Loucy (cell line): ENCODE data around the gene PSD2.

ENCODE experiments used
- H2AFZ ChIP-seq: fragments of 200-600 bp; sonication (generic); 2 replicates; pipeline ENCODE4 v1.6.0; 2016; ENCODE audit warnings: antibody characterized with exemption, mild to moderate bottlenecking, low read length, moderate library complexity
- H3F3A ChIP-seq: fragments of 200-600 bp; 2 replicates; pipeline ENCODE4 v1.6.0; 2016; ENCODE audit warnings: antibody characterized with exemption, low read depth, mild to moderate bottlenecking
- H3K27me3 ChIP-seq: fragments of 200-600 bp; sonication (generic); 2 replicates; pipeline ENCODE4 v1.6.1; 2014; ENCODE audit warnings: low read length, mild to moderate bottlenecking; ENCODE audit not compliant: insufficient read depth, poor library complexity, severe bottlenecking
- H3K36me3 ChIP-seq: fragments of 200-600 bp; sonication (generic); 2 replicates; pipeline ENCODE4 v1.6.1; 2016; ENCODE audit warnings: low read length; ENCODE audit not compliant: insufficient read depth
- H3K4me1 ChIP-seq: fragments of 200-600 bp; sonication (generic); 2 replicates; pipeline ENCODE4 v1.5.1; 2014; ENCODE audit warnings: low read length, mild to moderate bottlenecking; ENCODE audit not compliant: insufficient read depth, poor library complexity, severe bottlenecking
- H3K4me2 ChIP-seq: fragments of 200-600 bp; sonication (generic); 2 replicates; pipeline ENCODE4 v1.6.0; 2014; ENCODE audit warnings: antibody characterized with exemption, low read length, low read depth, mild to moderate bottlenecking; ENCODE audit not compliant: poor library complexity, severe bottlenecking
- H3K4me3 ChIP-seq: fragments of 200-600 bp; sonication (generic); 2 replicates; pipeline ENCODE4 v1.5.1; 2014; ENCODE audit warnings: low read length, mild to moderate bottlenecking, mixed read lengths; ENCODE audit not compliant: poor library complexity, severe bottlenecking
- H3K79me2 ChIP-seq: fragments of 200-600 bp; sonication (generic); 2 replicates; pipeline ENCODE4 v1.6.1; 2014; ENCODE audit warnings: low read length; ENCODE audit not compliant: insufficient read depth
- H3K9ac ChIP-seq: fragments of 200-600 bp; sonication (generic); 2 replicates; pipeline ENCODE4 v1.6.0; 2014; ENCODE audit warnings: mild to moderate bottlenecking, low read depth, low read length, moderate library complexity; ENCODE audit not compliant: poor library complexity, severe bottlenecking
- H3K9me2 ChIP-seq: fragments of 200-600 bp; sonication (generic); replicated peaks from 2 replicates; pipeline ENCODE4 v1.6.1; 2016; ENCODE audit warnings: low read depth, low read length, mixed read lengths
- H3K9me3 ChIP-seq: fragments of 200-600 bp; sonication (generic); 2 replicates; pipeline ENCODE4 v1.6.1; 2014; ENCODE audit warnings: mild to moderate bottlenecking, antibody characterized with exemption, low read length, low read depth; ENCODE audit not compliant: insufficient read depth
- H4K20me1 ChIP-seq: fragments of 200-600 bp; sonication (generic); 2 replicates; pipeline ENCODE4 v1.6.0; 2014; ENCODE audit warnings: antibody characterized with exemption, low read length, mild to moderate bottlenecking; ENCODE audit not compliant: insufficient read depth, poor library complexity, severe bottlenecking
- EZH2phosphoT487 ChIP-seq: fragments of 200-600 bp; IDR thresholded peaks from 2 replicates; pipeline ENCODE4 v1.6.1; 2018; ENCODE audit warnings: antibody characterized with exemption, mild to moderate bottlenecking, moderate library complexity, borderline replicate concordance
- TF ChIP-seq, protein P1 (sequence below): fragments of 200-600 bp; sonication (generic); conservative IDR thresholded peaks from 2 replicates; pipeline ENCODE4 v1.5.1; 2014; ENCODE audit warnings: mild to moderate bottlenecking, antibody characterized with exemption, low read length

PSD2 gene

DNA sequence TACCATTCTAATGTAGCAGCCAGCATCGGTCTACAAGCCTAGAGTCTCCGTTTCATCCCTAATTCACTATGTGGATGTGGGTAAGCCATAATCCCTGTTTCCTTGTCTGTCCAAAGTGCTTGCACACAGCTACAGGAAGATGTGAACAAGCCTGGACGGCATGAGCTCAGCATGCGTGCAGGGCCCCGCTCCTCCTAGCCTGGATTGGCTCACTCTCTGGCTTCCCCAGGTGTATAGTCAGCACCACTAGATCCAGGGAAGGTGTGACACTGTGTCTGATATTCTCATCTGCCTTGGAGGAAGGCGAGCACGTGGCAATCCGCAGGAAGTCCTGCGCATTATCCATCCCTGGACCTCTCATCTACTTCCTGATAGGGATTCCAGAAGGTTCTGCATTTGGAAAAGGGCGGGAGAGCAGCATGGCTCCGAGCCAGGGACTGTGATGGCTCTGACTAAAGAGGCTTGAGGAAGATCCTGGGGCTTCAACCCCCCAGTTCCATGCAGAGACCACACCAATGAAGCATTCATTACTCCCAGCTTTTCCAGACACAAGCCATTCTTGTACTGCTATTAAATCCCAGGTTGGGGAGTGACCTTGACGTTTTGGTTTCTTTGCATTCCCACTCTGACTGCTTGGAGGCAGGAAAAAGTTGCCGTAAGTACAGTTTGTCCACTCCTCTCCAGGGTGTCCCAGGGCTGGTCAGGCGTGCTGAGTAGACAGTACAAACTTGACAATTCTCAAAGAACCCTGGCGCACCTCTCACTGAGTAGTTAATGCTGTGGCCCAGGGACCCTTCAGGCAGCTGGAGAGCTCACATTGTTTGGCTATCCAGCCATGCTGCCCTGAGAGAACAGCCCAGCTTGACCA, 65.6 kb downstream of the PSD2 start:
- Histone ChIP-seq H3K4me2 (no peak overlapping the region), H3K9me2 (no peaks in the 10 kb centered on the region), H4K20me1 (no peaks in the 10 kb centered on the region), H3K9me3 (no peaks in the 10 kb centered on the region), H3K79me2 (no peaks in the 10 kb centered on the region), H2AFZ (no peak overlapping the region), H3K9ac (no peak overlapping the region), H3K36me3 (no peaks in the 10 kb centered on the region), H3K4me3 (no peak overlapping the region), H3K27me3 (no peaks in the 10 kb centered on the region), H3F3A (no peaks in the 10 kb centered on the region), H3K4me1 (no peaks in the 10 kb centered on the region)
- TF ChIP-seq, protein P1, sequence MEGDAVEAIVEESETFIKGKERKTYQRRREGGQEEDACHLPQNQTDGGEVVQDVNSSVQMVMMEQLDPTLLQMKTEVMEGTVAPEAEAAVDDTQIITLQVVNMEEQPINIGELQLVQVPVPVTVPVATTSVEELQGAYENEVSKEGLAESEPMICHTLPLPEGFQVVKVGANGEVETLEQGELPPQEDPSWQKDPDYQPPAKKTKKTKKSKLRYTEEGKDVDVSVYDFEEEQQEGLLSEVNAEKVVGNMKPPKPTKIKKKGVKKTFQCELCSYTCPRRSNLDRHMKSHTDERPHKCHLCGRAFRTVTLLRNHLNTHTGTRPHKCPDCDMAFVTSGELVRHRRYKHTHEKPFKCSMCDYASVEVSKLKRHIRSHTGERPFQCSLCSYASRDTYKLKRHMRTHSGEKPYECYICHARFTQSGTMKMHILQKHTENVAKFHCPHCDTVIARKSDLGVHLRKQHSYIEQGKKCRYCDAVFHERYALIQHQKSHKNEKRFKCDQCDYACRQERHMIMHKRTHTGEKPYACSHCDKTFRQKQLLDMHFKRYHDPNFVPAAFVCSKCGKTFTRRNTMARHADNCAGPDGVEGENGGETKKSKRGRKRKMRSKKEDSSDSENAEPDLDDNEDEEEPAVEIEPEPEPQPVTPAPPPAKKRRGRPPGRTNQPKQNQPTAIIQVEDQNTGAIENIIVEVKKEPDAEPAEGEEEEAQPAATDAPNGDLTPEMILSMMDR: no peak
- no peak for TF ChIP-seq EZH2phosphoT487

DNA sequence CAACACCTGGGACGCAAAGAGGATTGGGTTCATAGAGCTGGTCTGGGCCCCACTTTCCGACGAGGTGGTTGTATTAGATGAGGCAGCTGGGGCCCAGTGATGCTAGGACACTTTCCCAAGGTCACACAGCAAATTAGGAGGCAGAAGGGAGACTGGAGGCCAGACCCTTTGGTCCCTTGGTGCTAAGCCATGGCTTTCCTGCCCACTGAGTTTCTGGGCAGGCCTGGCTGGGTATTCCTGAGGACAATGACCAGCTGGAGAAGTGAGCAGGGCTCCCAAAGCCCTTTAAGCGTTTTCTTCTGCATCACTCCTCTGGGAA, 66.2 kb downstream of the PSD2 start:
- Histone ChIP-seq H2AFZ (no peak overlapping the region), H3F3A (no peaks in the 10 kb centered on the region), H4K20me1 (no peaks in the 10 kb centered on the region), H3K4me2 (no peak overlapping the region), H3K9me3 (no peaks in the 10 kb centered on the region), H3K79me2 (no peaks in the 10 kb centered on the region), H3K4me1 (no peaks in the 10 kb centered on the region), H3K36me3 (no peaks in the 10 kb centered on the region), H3K9ac (no peak overlapping the region), H3K4me3 (no peak overlapping the region), H3K27me3 (no peaks in the 10 kb centered on the region), H3K9me2 (no peaks in the 10 kb centered on the region)
- no peak for TF ChIP-seq EZH2phosphoT487
- TF ChIP-seq, protein P1: no peak

DNA sequence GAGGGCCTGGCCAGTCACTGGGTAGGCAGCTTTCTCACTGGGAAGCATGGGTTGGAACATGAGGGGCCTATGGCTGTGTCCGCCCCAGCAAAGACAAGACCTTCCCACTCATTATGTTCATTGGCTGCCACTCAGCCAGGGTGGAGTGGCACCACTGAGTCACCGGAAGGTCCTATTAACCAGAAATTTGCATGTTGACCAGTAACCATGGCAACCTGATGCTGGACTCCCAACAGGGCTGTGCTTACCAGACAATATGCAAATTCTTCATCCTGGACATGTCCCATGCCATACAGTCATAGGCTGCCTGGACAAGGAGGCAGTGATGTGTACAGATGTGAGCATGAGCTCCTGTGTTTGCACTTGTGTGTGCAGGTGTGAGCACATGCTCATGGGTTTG, 66.7 kb downstream of the PSD2 start:
- Histone ChIP-seq H3F3A (no peaks in the 10 kb centered on the region), H3K9me3 (no peaks in the 10 kb centered on the region), H3K4me1 (no peaks in the 10 kb centered on the region), H3K9me2 (no peaks in the 10 kb centered on the region), H3K27me3 (no peaks in the 10 kb centered on the region), H3K79me2 (no peaks in the 10 kb centered on the region), H2AFZ (no peak overlapping the region), H3K36me3 (no peaks in the 10 kb centered on the region), H3K4me2 (no peak overlapping the region), H4K20me1 (no peaks in the 10 kb centered on the region), H3K4me3 (no peak overlapping the region), H3K9ac (no peak overlapping the region)
- TF ChIP-seq, protein P1: no peak
- TF ChIP-seq EZH2phosphoT487: no peak
